Measurements from ENCODE around the gene HP1BP3. TPM values are rescaled to one million over a fixed set of nuclear protein-coding genes. Genes with fewer than 3 reads are reported as not detected.

Gene HP1BP3
- total and polyA plus RNA-seq, 2 of the 4 experiments (the other 2 are of a cell fraction): 88.4 to 151 TPM

GRCh38 chr1:20836230-20836629 is 49.1 kb upstream of the HP1BP3 start:
- no peaks in the 10 kb centered on the region for H3K27me3 ChIP-seq (ENCODE audit: control insufficient read depth, insufficient read depth, low read length)
- H3K56ac ChIP-seq (ENCODE audit: extremely low read depth, insufficient read depth, low read length): no peak overlapping the region
- H3K9ac ChIP-seq (ENCODE audit: low read depth, low read length): no peak overlapping the region
- no peak overlapping the region for H3K4me3 ChIP-seq (ENCODE audit: insufficient read depth, low read depth, low read length)
- H3K14ac ChIP-seq (replicated peaks; ENCODE audit: low read depth, low read length): no peak overlapping the region
- peaks cover 23% of the 10 kb centered on the region for H3K36me3 ChIP-seq (ENCODE audit: control insufficient read depth, insufficient read depth, low read length)
- H2AFZ ChIP-seq (replicated peaks; ENCODE audit: low read length, poor library complexity): no peak overlapping the region
- no peak overlapping the region for H3K23ac ChIP-seq (ENCODE audit: low read depth, low read length)
- no peak overlapping the region for H2BK5ac ChIP-seq (ENCODE audit: low read depth, low read length, poor library complexity, severe bottlenecking)
- H2AK9ac ChIP-seq (replicated peaks; ENCODE audit: low read depth, low read length, poor library complexity): no peak overlapping the region
- H3K9me1 ChIP-seq (ENCODE audit: insufficient read depth, low read length): peaks cover 4% of the 10 kb centered on the region; the same call in 1 of the 2 replicates
- no peak overlapping the region for H2BK15ac ChIP-seq (ENCODE audit: low read depth, low read length)
- no peak overlapping the region for H4K8ac ChIP-seq (ENCODE audit: low read depth in 2 of 2, low read length in 2 of 2)
- H2BK20ac ChIP-seq (ENCODE audit: low read depth, low read length): no peak overlapping the region
- H3K9me3 ChIP-seq (ENCODE audit: control insufficient read depth, insufficient read depth, low read length): peaks cover 1% of the 10 kb centered on the region; the same call in 1 of the 2 replicates
- ChIA-PET POLR2A (ENCODE audit: unreplicated experiment) (interaction anchor here (0.7 kb wide), 1 partner anchor 1049 kb away, joined by 4 read pairs; no protein-coding TSS in a partner anchor), CTCF (interaction anchor here (0.6 kb wide), 1 partner anchor 15 kb away, joined by 3 read pairs; no protein-coding TSS in a partner anchor)
- no peak overlapping the region for H3K4ac ChIP-seq (ENCODE audit: low read depth, low read length)
- WGBS, 2 experiments (ENCODE audit: extremely low coverage in 2 of 2, insufficient read length in 1 of 2): no CpG with 5 or more reads among the region's 4 CpGs
- dilution Hi-C loops (cut with HindIII; ENCODE audit: low sequenced_read_pairs, unreplicated experiment) (no loop called here), intact Hi-C loops (cut with micrococcal nuclease) (no loop called here), in situ Hi-C loops (cut with MboI; ENCODE audit: low sequenced_read_pairs) (no loop called here)
- H3K4me2 ChIP-seq (ENCODE audit: low read depth, low read length): no peak overlapping the region
- BruUV-seq (replicated peaks): no TSS peak
- H3K27ac ChIP-seq (ENCODE audit: insufficient read depth, low read length): no peak overlapping the region
- peaks cover 9% of the 10 kb centered on the region for H3K4me1 ChIP-seq (ENCODE audit: control insufficient read depth, insufficient read depth, low read length)
- H2AK5ac ChIP-seq (ENCODE audit: low read depth, low read length): no peak overlapping the region
- H4K91ac ChIP-seq (ENCODE audit: insufficient read depth, low read depth, low read length): no peak overlapping the region
- no peak overlapping the region for H4K5ac ChIP-seq (ENCODE audit: low read depth, low read length)
- peaks cover 3 to 12% of the 10 kb centered on the region in 2 experiments; a peak in 3 of 4 replicates for H3K79me1 ChIP-seq (ENCODE audit: low read depth in 1 of 2, low read length in 2 of 2)
- no peak for ATAC-seq (ENCODE audit: low read depth)
- H4K20me1 ChIP-seq (ENCODE audit: insufficient read depth, low read length): no peaks in the 10 kb centered on the region
- H3K18ac ChIP-seq (ENCODE audit: low read depth, low read length): no peak overlapping the region
- no peak overlapping the region for H2BK120ac ChIP-seq (ENCODE audit: low read depth, low read length)
- no peak for DNase-seq
- TF ChIP-seq SMC3 (IDR thresholded peaks at IDR 0.05; ENCODE audit: low read depth, low read length): no peak
- no peak for TF ChIP-seq BHLHE40 (IDR thresholded peaks at IDR 0.05; ENCODE audit: low read depth, low read length)
- TF ChIP-seq MAZ (IDR thresholded peaks at IDR 0.05; ENCODE audit: borderline replicate concordance, low read depth, low read length): no peak
- TF ChIP-seq RCOR1 (IDR thresholded peaks at IDR 0.05; ENCODE audit: insufficient replicate concordance, low read length): no peak
- no peak for TF ChIP-seq ELK1 (IDR thresholded peaks at IDR 0.05; ENCODE audit: borderline replicate concordance, low read depth, low read length)
- no peak for TF ChIP-seq FOS (IDR thresholded peaks at IDR 0.05; ENCODE audit: low read depth, low read length)
- TF ChIP-seq RAD21 (IDR thresholded peaks at IDR 0.05; ENCODE audit: low read length): no peak
- TF ChIP-seq POLR2A (IDR thresholded peaks at IDR 0.05; ENCODE audit: low read depth, low read length): no peak
- no peak for TF ChIP-seq MXI1 (IDR thresholded peaks at IDR 0.05; ENCODE audit: borderline replicate concordance, low read depth, low read length)
- no peak for TF ChIP-seq NFE2L2 (IDR thresholded peaks at IDR 0.05; ENCODE audit: low read depth, low read length)
- no peak for TF ChIP-seq RFX5 (IDR thresholded peaks at IDR 0.05; ENCODE audit: low read depth, low read length)
- TF ChIP-seq USF2 (IDR thresholded peaks at IDR 0.05; ENCODE audit: low read depth, low read length): no peak
- no peak for TF ChIP-seq MAFK (IDR thresholded peaks at IDR 0.05; ENCODE audit: low read depth, low read length)
- TF ChIP-seq CHD1 (IDR thresholded peaks at IDR 0.05; ENCODE audit: low read depth, low read length): no peak
- TF ChIP-seq CEBPB (IDR thresholded peaks at IDR 0.05; ENCODE audit: low read depth, low read length): no peak
- TF ChIP-seq CTCF (conservative IDR thresholded peaks at IDR 0.05; ENCODE audit: low read depth, low read length): no peak
